Ovary (tissue), 3 donors: Measurements from ENCODE around the gene CASP7.

Experiments
- CTCF ChIP-seq, 3 donors: fragments of 450-650 bp in 2 of 3; fragments of 200-600 bp in 1 of 3; IDR thresholded peaks; one replicate each; pipeline versions ENCODE4 v1.5.1 to v1.8.0; 2016 to 2022; ENCODE audit warnings: antibody characterized with exemption in 3 of 3, mild to moderate bottlenecking in 1 of 3
- EP300 ChIP-seq: sonication (generic); formaldehyde crosslinking; IDR thresholded peaks from one replicate; pipeline ENCODE4 v1.6.1; 2017; ENCODE audit warnings: antibody characterized with exemption
- donor health status: DM: no; HTN: no; CAD: no.

GRCh38 chr10:113743594-113743993 is 63.9 kb downstream of the CASP7 start:
- TF ChIP-seq CTCF (IDR thresholded peaks at IDR 0.05) = no peak
- no peak for TF ChIP-seq EP300
